ENCODE results near the gene PRPSAP1.

PRPSAP1 gene

GRCh38 chr17:76276069-76276431 lies 77.7 kb downstream of the PRPSAP1 start:
- H3K27ac ChIP-seq = no peak overlapping the region
- H3K4me3 ChIP-seq (ENCODE audit: low read depth, low read length) = no peak overlapping the region
- H3K27me3 ChIP-seq (replicated peaks) = no peaks in the 10 kb centered on the region
- H3K36me3 ChIP-seq (replicated peaks) = no peaks in the 10 kb centered on the region
- in situ Hi-C loops (cut with HindIII; ENCODE audit: low pct_ligation_motif_present, low sequenced_read_pairs) = no loop called here
- no peak for DNase-seq
- TF ChIP-seq, protein P1, sequence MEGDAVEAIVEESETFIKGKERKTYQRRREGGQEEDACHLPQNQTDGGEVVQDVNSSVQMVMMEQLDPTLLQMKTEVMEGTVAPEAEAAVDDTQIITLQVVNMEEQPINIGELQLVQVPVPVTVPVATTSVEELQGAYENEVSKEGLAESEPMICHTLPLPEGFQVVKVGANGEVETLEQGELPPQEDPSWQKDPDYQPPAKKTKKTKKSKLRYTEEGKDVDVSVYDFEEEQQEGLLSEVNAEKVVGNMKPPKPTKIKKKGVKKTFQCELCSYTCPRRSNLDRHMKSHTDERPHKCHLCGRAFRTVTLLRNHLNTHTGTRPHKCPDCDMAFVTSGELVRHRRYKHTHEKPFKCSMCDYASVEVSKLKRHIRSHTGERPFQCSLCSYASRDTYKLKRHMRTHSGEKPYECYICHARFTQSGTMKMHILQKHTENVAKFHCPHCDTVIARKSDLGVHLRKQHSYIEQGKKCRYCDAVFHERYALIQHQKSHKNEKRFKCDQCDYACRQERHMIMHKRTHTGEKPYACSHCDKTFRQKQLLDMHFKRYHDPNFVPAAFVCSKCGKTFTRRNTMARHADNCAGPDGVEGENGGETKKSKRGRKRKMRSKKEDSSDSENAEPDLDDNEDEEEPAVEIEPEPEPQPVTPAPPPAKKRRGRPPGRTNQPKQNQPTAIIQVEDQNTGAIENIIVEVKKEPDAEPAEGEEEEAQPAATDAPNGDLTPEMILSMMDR (IDR thresholded peaks at IDR 0.05; ENCODE audit: low read depth, low read length, missing control alignments) = no peak

DNA sequence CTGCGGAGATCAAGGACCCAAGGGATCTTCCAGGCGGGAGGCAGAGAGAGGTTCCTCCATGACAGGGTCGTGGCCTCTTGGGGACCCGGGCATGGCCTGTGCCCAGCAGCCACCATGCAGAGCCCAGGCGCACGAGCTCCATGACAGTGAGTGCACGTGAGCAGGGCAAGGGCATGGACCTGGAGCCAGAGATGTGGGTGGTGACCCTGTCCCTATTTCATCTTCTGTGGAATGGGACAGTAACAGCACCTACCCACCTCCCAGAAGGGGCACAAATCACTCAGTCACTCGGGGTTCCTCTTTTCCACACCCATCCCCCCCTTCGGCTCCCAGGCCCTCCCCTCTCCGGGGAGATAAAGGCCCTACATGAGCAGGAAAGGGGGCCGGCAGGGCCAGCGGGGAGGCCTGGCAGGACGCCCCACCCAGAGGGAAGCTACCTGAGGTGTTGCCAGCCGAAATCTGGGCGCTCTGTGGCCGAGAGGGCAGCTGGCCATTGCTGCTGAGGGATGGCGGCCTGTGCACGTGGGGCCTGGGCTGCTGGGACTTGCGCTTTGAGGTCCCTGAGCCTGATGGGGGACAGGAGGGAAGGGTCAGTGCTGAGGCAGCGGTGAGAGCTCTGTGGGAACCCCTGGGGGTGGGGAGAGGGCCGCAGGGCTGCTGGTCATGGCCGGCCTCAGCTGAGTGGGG lies 78.2 kb downstream of the PRPSAP1 start:
- H3K36me3 ChIP-seq (replicated peaks) = no peaks in the 10 kb centered on the region
- H3K4me3 ChIP-seq (ENCODE audit: low read depth, low read length) = no peak overlapping the region
- TF ChIP-seq, protein P1 (IDR thresholded peaks at IDR 0.05; ENCODE audit: low read depth, low read length, missing control alignments) = no peak
- H3K27ac ChIP-seq = no peak overlapping the region
- in situ Hi-C loops (cut with HindIII; ENCODE audit: low pct_ligation_motif_present, low sequenced_read_pairs) = no loop called here
- no peaks in the 10 kb centered on the region for H3K27me3 ChIP-seq (replicated peaks)
- DNase-seq = no peak

DNA sequence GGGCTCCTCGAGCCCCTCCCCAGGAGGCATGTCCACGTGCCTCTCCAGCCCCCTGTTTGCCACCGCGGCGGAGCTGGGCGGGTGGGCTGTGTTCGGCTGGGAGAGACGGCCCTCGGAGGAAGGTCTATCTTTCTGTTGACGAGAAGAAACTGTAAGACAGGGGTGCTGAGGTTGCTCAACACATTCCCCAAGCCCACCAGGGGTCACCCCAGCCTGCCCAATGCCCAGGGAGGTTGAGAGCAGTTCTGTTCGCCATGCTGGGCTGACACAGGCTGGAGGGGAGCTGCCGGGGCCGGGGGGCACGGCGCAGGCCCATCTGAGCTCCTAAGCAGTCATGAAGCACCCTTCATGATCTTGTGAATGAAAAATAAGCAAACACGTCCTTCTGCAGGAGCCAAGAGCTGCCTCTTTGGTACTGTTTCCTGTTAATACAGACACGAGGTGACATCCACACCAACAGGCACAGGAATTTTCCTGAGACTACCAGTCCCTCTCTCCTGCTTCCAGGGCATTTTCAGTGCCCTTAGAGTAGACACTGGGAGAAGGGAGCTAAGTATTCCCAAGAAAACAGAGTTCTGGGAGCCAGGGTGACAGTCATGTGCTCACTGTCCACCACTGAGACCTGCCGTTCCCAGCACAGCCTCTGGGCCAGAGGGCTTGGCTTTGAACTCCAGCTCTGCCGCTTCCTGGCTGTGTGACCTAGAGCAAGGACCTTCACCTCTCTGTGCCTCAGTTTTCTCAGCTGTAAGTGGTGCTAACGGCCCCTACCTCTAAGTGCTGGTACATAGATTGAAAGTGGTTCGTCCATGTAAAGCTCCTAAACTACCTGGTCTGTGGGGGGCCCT lies 79.4 kb downstream of the PRPSAP1 start:
- Histone ChIP-seq H3K27ac (no peak overlapping the region), H3K27me3 (replicated peaks) (no peaks in the 10 kb centered on the region), H3K4me3 (ENCODE audit: low read depth, low read length) (no peak overlapping the region), H3K36me3 (replicated peaks) (no peaks in the 10 kb centered on the region)
- TF ChIP-seq, protein P1 (IDR thresholded peaks at IDR 0.05; ENCODE audit: low read depth, low read length, missing control alignments) = no peak
- DNase-seq = no peak
- in situ Hi-C loops (cut with HindIII; ENCODE audit: low pct_ligation_motif_present, low sequenced_read_pairs) = loop anchor here (25.0 kb wide), 1 partner anchor 112 kb away; no protein-coding TSS in a partner anchor

DNA sequence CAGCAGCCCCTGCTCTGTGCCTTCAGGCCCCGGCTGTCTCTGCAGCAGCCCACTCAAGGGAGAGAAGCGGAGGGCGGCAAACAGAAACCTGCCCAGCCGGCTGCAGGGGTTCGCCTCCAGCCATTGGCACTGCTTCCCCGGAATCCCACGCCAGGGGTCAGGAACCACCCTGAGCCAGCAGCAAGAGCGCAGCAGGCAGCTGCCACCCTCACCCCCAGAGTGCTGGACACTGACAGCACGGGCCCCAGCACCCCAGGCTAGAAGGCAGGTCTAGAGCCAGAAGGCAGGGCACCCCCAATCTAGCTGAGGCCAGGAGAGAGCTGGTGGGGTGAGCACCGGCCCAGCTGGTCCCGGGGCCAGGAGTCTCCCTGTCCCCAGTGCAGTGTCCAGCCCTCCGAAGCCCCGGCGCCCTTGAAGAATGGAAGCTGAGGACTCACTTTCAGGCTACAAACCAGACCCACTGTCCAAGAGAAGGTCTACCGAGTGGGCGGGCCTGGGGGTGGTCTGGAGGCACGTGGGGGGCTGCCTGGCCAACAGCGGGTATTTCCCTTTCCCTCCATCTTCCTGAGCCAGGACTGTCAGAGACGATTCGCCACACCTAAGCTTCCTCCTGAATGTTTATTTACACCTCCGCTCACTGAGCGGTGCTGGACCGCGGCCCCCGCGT lies 80.1 kb downstream of the PRPSAP1 start:
- H3K27ac ChIP-seq = no peak overlapping the region
- TF ChIP-seq, protein P1 (IDR thresholded peaks at IDR 0.05; ENCODE audit: low read depth, low read length, missing control alignments) = no peak
- no peak overlapping the region for H3K4me3 ChIP-seq (ENCODE audit: low read depth, low read length)
- H3K36me3 ChIP-seq (replicated peaks) = no peaks in the 10 kb centered on the region
- in situ Hi-C loops (cut with HindIII; ENCODE audit: low pct_ligation_motif_present, low sequenced_read_pairs) = loop anchor here (25.0 kb wide), 1 partner anchor 111 kb away; no protein-coding TSS in a partner anchor
- DNase-seq = no peak
- H3K27me3 ChIP-seq (replicated peaks) = no peaks in the 10 kb centered on the region

DNA sequence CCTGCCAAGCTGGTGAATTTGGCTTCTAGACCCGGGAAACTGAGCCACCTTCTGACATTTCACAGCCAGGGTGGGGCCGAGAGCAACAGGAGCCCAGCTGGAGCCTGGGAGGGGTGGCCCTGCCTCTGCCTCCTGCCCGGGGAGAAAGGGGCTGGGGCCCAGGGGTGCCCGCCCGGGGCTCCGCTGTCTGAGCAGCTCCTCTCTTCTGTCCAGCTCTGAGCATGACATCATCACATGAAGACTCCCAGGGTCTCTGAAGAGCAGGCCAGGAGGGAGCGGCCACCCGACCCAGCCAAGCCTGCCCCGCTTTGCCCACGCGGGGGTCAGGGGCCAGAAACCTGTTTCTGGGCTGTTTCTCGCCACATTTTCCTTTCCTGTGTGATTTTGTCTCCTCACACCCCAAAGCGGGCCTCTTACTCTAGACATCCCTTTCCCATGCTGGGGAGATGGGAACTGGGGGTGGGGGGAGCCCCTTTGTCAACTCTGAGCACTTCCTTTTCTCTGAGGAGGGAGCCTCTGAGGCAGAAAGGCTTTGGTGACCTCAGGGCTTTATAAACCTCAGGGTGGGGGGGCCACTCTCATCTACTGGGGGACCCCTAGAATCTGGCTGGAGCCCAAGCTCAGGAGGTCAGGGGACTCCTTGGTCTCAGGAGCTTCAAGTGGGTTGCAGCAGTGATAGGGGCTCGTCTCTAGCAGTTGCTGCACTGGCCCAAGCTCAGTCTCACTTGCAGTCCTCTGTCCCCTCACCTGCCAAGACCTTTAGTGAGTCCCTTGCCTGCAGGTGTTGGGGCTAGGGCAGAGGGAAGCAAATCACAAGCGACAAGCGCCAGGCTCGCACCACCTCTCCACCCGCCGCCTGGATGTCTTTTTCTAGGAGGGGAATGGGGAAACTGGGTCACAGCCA lies 80.9 kb downstream of the PRPSAP1 start:
- no peak for DNase-seq
- TF ChIP-seq, protein P1 (IDR thresholded peaks at IDR 0.05; ENCODE audit: low read depth, low read length, missing control alignments) = no peak
- H3K36me3 ChIP-seq (replicated peaks) = peaks cover 1% of the 10 kb centered on the region
- no peak overlapping the region for H3K4me3 ChIP-seq (ENCODE audit: low read depth, low read length)
- H3K27ac ChIP-seq = no peak overlapping the region
- no peaks in the 10 kb centered on the region for H3K27me3 ChIP-seq (replicated peaks)
- in situ Hi-C loops (cut with HindIII; ENCODE audit: low pct_ligation_motif_present, low sequenced_read_pairs) = loop anchor here (25.0 kb wide), 1 partner anchor 110 kb away; no protein-coding TSS in a partner anchor
